ENCODE results near the gene PHF23. TPM values are rescaled to one million over a fixed set of nuclear protein-coding genes. Genes with fewer than 3 reads are reported as not detected.

The PHF23 gene
- total RNA-seq, 4 donors from 2014 or later, result 23.4 to 32.5 (median 27.9) TPM

- 0 to 1% methylated on average over 49 to 62 of the region's 62 CpGs for WGBS, 2 donors
These were observed 2.8 kb upstream of the PHF23 start, which contains the start of gene GABARAP for GRCh38 chr17:7241783-7242716. TSS of gene GABARAP (minus strand) at chr17:7242449. CDS start at chr17:7242330, 119 bp downstream.

GRCh38 chr17:7241090-7241733, 2.0 kb upstream of the PHF23 start:
- TF ChIP-seq CTCF (IDR thresholded peaks at IDR 0.05) (no peak), POLR2A (IDR thresholded peaks at IDR 0.05) (no peak)
- H3K4me3 ChIP-seq (ENCODE audit: low read depth, poor library complexity, severe bottlenecking), result peak overlapping the region; percentile 97
- intact Hi-C loops (cut with DNase I; ENCODE audit: low total_unique reads), result no loop called here
- no peak for DNase-seq (ENCODE audit: low spot score in 2 of 2)
- WGBS, 2 donors, result 30% methylated on average over 9 of the region's 9 CpGs

More at GRCh38 chr17:7241783-7242716, 2.8 kb upstream of the PHF23 start, which contains the start of gene GABARAP:
- intact Hi-C loops (cut with DNase I; ENCODE audit: low total_unique reads), result no loop called here
- peak; percentile 93 to 99 for DNase-seq (ENCODE audit: low spot score in 2 of 2)
- peak within 1 kb of the TSS; percentile 97 for H3K4me3 ChIP-seq (ENCODE audit: low read depth, poor library complexity, severe bottlenecking)
- TF ChIP-seq CTCF (IDR thresholded peaks at IDR 0.05) (no peak), POLR2A (IDR thresholded peaks at IDR 0.05) (peak in 1 of 2 donors; percentile 67)

- intact Hi-C loops (cut with DNase I; ENCODE audit: low total_unique reads), result no loop called here
- 58 to 68% methylated on average over 4 of the region's 4 CpGs for WGBS, 2 donors
- TF ChIP-seq POLR2A (IDR thresholded peaks at IDR 0.05), result no peak
- TF ChIP-seq CTCF (IDR thresholded peaks at IDR 0.05), result no peak
- no peak overlapping the region for H3K4me3 ChIP-seq (ENCODE audit: low read depth, poor library complexity, severe bottlenecking)
- no peak for DNase-seq (ENCODE audit: low spot score in 2 of 2)
These were observed 1.1 kb upstream of the PHF23 start for GRCh38 chr17:7240375-7240774.

GRCh38 chr17:7238420-7239090, 702 bp downstream of the PHF23 start:
- DNase-seq (ENCODE audit: low spot score in 2 of 2), result no peak
- H3K4me3 ChIP-seq (ENCODE audit: low read depth, poor library complexity, severe bottlenecking), result peak overlapping the region; percentile 99
- WGBS, 2 donors, result 0 to 1% methylated on average over 26 to 31 of the region's 39 CpGs
- TF ChIP-seq POLR2A (IDR thresholded peaks at IDR 0.05) (no peak), CTCF (IDR thresholded peaks at IDR 0.05) (no peak)
- intact Hi-C loops (cut with DNase I; ENCODE audit: low total_unique reads), result no loop called here

GRCh38 chr17:7237761-7238419, 1.4 kb downstream of the PHF23 start:
- no peak for TF ChIP-seq CTCF (IDR thresholded peaks at IDR 0.05)
- TF ChIP-seq POLR2A (IDR thresholded peaks at IDR 0.05), result no peak
- 0 to 1% methylated on average over 40 to 44 of the region's 73 CpGs for WGBS, 2 donors
- H3K4me3 ChIP-seq (ENCODE audit: low read depth, poor library complexity, severe bottlenecking), result peak overlapping the region; percentile 99
- intact Hi-C loops (cut with DNase I; ENCODE audit: low total_unique reads), result no loop called here
- DNase-seq (ENCODE audit: low spot score in 2 of 2), result peak in 1 of 2 donors; percentile 96
